ENCODE measurements around the gene CD9. TPM values are rescaled to one million over a fixed set of nuclear protein-coding genes. Genes with fewer than 3 reads are reported as not detected.

CD9 gene
- polyA plus RNA-seq, 1 donor from 2014 or later: not detected

DNA sequence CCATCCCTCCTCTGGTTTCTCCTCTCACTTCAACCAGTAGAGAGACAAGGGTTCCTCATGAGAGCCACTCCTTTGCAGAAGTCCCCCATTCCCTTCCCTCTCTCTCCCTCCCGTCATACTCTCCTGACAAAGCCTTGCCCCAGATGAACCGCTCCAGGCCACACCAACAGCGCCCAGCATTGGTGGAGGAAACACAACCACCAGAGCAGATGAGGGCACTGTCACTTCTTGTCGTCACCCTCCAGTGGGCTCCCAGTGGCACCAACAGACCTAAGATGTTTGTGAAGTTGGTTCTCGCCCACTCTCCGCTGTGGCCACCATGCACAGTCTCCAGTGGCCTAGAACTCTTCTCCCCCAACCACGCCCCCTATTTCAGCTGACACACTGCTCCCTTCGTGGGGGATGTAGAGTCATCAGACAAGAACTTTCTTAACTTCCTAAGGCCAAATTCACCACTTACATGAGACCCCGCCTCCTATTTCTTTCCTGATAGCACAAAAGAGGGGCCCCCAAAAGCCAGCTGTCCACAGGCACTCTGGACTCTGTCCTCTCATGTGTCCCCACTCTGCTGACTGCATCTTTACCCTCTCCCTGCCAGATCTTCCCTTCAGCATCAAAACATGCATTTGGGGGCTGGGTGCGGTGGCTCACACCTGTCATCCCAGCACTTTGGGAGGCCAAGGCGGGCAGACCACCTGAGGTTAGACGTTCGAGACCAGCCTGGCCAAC is 81.0 kb downstream of the CD9 start:
- Histone ChIP-seq H3F3A (ENCODE audit: insufficient read depth, low read length, poor library complexity, severe bottlenecking) (peaks cover 3% of the 10 kb centered on the region), H3K9me2 (ENCODE audit: insufficient read depth, low read length) (no peaks in the 10 kb centered on the region), H3K27me3 (ENCODE audit: insufficient read depth, low read depth, low read length) (peaks cover 13% of the 10 kb centered on the region), H4K20me1 (ENCODE audit: insufficient read depth) (no peaks in the 10 kb centered on the region), H2AFZ (ENCODE audit: low read depth, low read length) (no peak overlapping the region), H3K27ac (ENCODE audit: low read length) (no peak overlapping the region), H3K79me2 (replicated peaks; ENCODE audit: insufficient read depth, low read length) (no peaks in the 10 kb centered on the region), H3K9me3 (ENCODE audit: low read length) (no peaks in the 10 kb centered on the region), H3K4me2 (ENCODE audit: low read length) (no peak overlapping the region), H3K4me3 (ENCODE audit: low read length) (no peak overlapping the region), H3K9ac (ENCODE audit: low read length) (no peak overlapping the region), H3K36me3 (ENCODE audit: insufficient read depth, low read length) (no peaks in the 10 kb centered on the region)
- TF ChIP-seq SMC3 (conservative IDR thresholded peaks at IDR 0.05; ENCODE audit: poor library complexity) (no peak), EZH2 (IDR thresholded peaks at IDR 0.05; ENCODE audit: borderline replicate concordance, insufficient read depth, low read length, poor library complexity, severe bottlenecking) (no peak), TAF1 (IDR thresholded peaks at IDR 0.05; ENCODE audit: low read depth) (no peak), RAD21 (conservative IDR thresholded peaks at IDR 0.05) (no peak), EP300 (conservative IDR thresholded peaks at IDR 0.05; ENCODE audit: poor library complexity, severe bottlenecking) (no peak)
- TF ChIP-seq, protein P1, sequence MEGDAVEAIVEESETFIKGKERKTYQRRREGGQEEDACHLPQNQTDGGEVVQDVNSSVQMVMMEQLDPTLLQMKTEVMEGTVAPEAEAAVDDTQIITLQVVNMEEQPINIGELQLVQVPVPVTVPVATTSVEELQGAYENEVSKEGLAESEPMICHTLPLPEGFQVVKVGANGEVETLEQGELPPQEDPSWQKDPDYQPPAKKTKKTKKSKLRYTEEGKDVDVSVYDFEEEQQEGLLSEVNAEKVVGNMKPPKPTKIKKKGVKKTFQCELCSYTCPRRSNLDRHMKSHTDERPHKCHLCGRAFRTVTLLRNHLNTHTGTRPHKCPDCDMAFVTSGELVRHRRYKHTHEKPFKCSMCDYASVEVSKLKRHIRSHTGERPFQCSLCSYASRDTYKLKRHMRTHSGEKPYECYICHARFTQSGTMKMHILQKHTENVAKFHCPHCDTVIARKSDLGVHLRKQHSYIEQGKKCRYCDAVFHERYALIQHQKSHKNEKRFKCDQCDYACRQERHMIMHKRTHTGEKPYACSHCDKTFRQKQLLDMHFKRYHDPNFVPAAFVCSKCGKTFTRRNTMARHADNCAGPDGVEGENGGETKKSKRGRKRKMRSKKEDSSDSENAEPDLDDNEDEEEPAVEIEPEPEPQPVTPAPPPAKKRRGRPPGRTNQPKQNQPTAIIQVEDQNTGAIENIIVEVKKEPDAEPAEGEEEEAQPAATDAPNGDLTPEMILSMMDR (IDR thresholded peaks at IDR 0.05; ENCODE audit: poor library complexity, severe bottlenecking): no peak
- TF ChIP-seq, protein P2, sequence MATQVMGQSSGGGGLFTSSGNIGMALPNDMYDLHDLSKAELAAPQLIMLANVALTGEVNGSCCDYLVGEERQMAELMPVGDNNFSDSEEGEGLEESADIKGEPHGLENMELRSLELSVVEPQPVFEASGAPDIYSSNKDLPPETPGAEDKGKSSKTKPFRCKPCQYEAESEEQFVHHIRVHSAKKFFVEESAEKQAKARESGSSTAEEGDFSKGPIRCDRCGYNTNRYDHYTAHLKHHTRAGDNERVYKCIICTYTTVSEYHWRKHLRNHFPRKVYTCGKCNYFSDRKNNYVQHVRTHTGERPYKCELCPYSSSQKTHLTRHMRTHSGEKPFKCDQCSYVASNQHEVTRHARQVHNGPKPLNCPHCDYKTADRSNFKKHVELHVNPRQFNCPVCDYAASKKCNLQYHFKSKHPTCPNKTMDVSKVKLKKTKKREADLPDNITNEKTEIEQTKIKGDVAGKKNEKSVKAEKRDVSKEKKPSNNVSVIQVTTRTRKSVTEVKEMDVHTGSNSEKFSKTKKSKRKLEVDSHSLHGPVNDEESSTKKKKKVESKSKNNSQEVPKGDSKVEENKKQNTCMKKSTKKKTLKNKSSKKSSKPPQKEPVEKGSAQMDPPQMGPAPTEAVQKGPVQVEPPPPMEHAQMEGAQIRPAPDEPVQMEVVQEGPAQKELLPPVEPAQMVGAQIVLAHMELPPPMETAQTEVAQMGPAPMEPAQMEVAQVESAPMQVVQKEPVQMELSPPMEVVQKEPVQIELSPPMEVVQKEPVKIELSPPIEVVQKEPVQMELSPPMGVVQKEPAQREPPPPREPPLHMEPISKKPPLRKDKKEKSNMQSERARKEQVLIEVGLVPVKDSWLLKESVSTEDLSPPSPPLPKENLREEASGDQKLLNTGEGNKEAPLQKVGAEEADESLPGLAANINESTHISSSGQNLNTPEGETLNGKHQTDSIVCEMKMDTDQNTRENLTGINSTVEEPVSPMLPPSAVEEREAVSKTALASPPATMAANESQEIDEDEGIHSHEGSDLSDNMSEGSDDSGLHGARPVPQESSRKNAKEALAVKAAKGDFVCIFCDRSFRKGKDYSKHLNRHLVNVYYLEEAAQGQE (IDR thresholded peaks at IDR 0.05; ENCODE audit: borderline replicate concordance): no peak

DNA sequence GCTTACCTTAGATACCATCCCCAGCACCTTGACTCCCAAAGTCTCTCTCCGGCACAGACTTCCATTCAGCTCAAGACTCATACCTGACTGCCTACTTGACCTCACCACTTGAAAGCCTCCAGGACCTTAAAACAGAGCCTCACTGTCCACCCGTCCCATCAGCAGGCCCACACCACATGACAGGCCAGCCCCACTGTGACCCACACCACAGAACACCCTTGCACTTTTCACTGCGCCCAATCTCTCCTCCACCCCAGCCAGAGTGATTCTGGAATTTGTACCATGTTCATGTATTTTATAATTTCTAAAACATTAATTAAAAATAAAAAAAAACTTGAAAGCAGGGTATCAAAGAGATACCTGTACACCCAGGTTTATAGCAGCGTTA is 82.2 kb downstream of the CD9 start:
- H3K27me3 ChIP-seq (ENCODE audit: insufficient read depth, low read depth, low read length): peaks cover 13% of the 10 kb centered on the region
- no peak overlapping the region for H2AFZ ChIP-seq (ENCODE audit: low read depth, low read length)
- H3K9ac ChIP-seq (ENCODE audit: low read length): no peak overlapping the region
- no peak overlapping the region for H3K4me2 ChIP-seq (ENCODE audit: low read length)
- peaks cover 3% of the 10 kb centered on the region for H3F3A ChIP-seq (ENCODE audit: insufficient read depth, low read length, poor library complexity, severe bottlenecking)
- no peak overlapping the region for H3K4me3 ChIP-seq (ENCODE audit: low read length)
- H3K36me3 ChIP-seq (ENCODE audit: insufficient read depth, low read length): no peaks in the 10 kb centered on the region
- no peaks in the 10 kb centered on the region for H3K9me3 ChIP-seq (ENCODE audit: low read length)
- no peaks in the 10 kb centered on the region for H3K9me2 ChIP-seq (ENCODE audit: insufficient read depth, low read length)
- H3K27ac ChIP-seq (ENCODE audit: low read length): no peak overlapping the region
- TF ChIP-seq EP300 (conservative IDR thresholded peaks at IDR 0.05; ENCODE audit: poor library complexity, severe bottlenecking) (no peak), EZH2 (IDR thresholded peaks at IDR 0.05; ENCODE audit: borderline replicate concordance, insufficient read depth, low read length, poor library complexity, severe bottlenecking) (no peak), TAF1 (IDR thresholded peaks at IDR 0.05; ENCODE audit: low read depth) (no peak), POLR2AphosphoS5 (IDR thresholded peaks at IDR 0.05) (no peak), SMC3 (conservative IDR thresholded peaks at IDR 0.05; ENCODE audit: poor library complexity) (no peak), MXI1 (conservative IDR thresholded peaks at IDR 0.05; ENCODE audit: poor library complexity, severe bottlenecking) (no peak), RAD21 (conservative IDR thresholded peaks at IDR 0.05) (no peak)
- TF ChIP-seq, protein P2 (IDR thresholded peaks at IDR 0.05; ENCODE audit: borderline replicate concordance): no peak
- TF ChIP-seq, protein P1 (IDR thresholded peaks at IDR 0.05; ENCODE audit: poor library complexity, severe bottlenecking): no peak
- no peaks in the 10 kb centered on the region for H3K79me2 ChIP-seq (replicated peaks; ENCODE audit: insufficient read depth, low read length)
- no peaks in the 10 kb centered on the region for H4K20me1 ChIP-seq (ENCODE audit: insufficient read depth)
